Caco-2 (cell line): ENCODE data around the gene MYLK4. TPM values are rescaled to one million over a fixed set of nuclear protein-coding genes. Genes with fewer than 3 reads are reported as not detected.

Experiments used
- BruUV-seq: library from RNA; stranded (reverse); fragments of 400-500 nt; replicated peaks from 2 replicates; lab custom pipeline; 2021; lab: Mats Ljungman, UMichigan
- CTCF ChIA-PET: fragments of 300-600 bp; sonication (Branson Sonifier 250); formaldehyde crosslinking; loops from one replicate; lab custom pipeline; 2022; ENCODE audit warnings: antibody characterized with exemption; lab: Charles Lee
- POLR2A ChIA-PET: fragments of 300-600 bp; sonication (Branson Sonifier 250); formaldehyde crosslinking; loops from one replicate; lab custom pipeline; 2022; ENCODE audit warnings: antibody characterized with exemption; lab: Charles Lee
- DNase-seq, 2 experiments: peaks; one replicate each; pipeline versions ENCODE4 v3.0.0 to v3.0.0-alpha.2; 2020 to 2022
- H3K27me3 ChIP-seq: replicated peaks from 2 replicates; pipeline ENCODE4 v1.6.0; 2011; ENCODE audit warnings: low read length; ENCODE audit not compliant: control insufficient read depth, insufficient read depth
- H3K36me3 ChIP-seq: 2 replicates; pipeline ENCODE4 v1.5.1; 2011; ENCODE audit warnings: low read length; ENCODE audit not compliant: control insufficient read depth, insufficient read depth
- H3K4me1 ChIP-seq: fragments of 250-450 bp; sonication (Bioruptor Pico); 2 replicates; pipeline ENCODE4 v1.5.1; 2020; ENCODE audit warnings: mild to moderate bottlenecking
- H3K4me3 ChIP-seq: 2 replicates; pipeline ENCODE4 v1.5.1; 2011; ENCODE audit warnings: low read depth, mild to moderate bottlenecking, control low read depth, low read length
- H3K9me3 ChIP-seq: fragments of 250-450 bp; sonication (Bioruptor Pico); 2 replicates; pipeline ENCODE4 v1.5.1; 2020; ENCODE audit warnings: mild to moderate bottlenecking, moderate library complexity
- H3K27ac Mint-ChIP-seq: one replicate; pipeline ENCODE4 v1.8.0; 2022; ENCODE audit warnings: mixed read lengths; ENCODE audit not compliant: unreplicated experiment
- H3K27me3 Mint-ChIP-seq: one replicate; pipeline ENCODE4 v1.8.0; 2022; ENCODE audit warnings: mixed read lengths; ENCODE audit not compliant: insufficient read depth, unreplicated experiment
- H3K36me3 Mint-ChIP-seq: one replicate; pipeline ENCODE4 v1.8.0; 2022; ENCODE audit warnings: mild to moderate bottlenecking, mixed read lengths; ENCODE audit not compliant: insufficient read depth, unreplicated experiment
- H3K4me1 Mint-ChIP-seq: one replicate; pipeline ENCODE4 v1.8.0; 2022; ENCODE audit warnings: low read depth, mixed read lengths; ENCODE audit not compliant: unreplicated experiment
- H3K4me3 Mint-ChIP-seq: one replicate; pipeline ENCODE4 v1.8.0; 2022; ENCODE audit warnings: mild to moderate bottlenecking, moderate library complexity, mixed read lengths; ENCODE audit not compliant: unreplicated experiment
- H3K9me3 Mint-ChIP-seq: one replicate; pipeline ENCODE4 v1.8.0; 2022; ENCODE audit warnings: mixed read lengths; ENCODE audit not compliant: unreplicated experiment
- intact Hi-C: fragments of 100-400 bp; cut with micrococcal nuclease; formaldehyde crosslinking; loops from one replicate; pipeline ENCODE4 v1.10.0; 2022; ENCODE audit not compliant: unreplicated experiment
- total RNA-seq: library from RNA; stranded (reverse); gene quantifications from 2 replicates; pipeline ENCODE4 v1.2.3, GENCODE V29; 2022
- TF ChIP-seq, protein P1 (sequence below), 2 experiments: fragments of 200-600 bp in 1 of 2; IDR thresholded peaks; 1 replicate in 1 of 2; 2 replicates in 1 of 2; pipeline versions ENCODE4 v1.5.1 to v1.8.0; 2011 to 2022; ENCODE audit warnings: antibody characterized with exemption in 1 of 2, control low read depth in 1 of 2, inconsistent platforms in 1 of 2, low read depth in 1 of 2, low read length in 1 of 2, mild to moderate bottlenecking in 1 of 2, moderate library complexity in 1 of 2; ENCODE audit not compliant: insufficient read depth in 1 of 2, severe bottlenecking in 1 of 2, unreplicated experiment in 1 of 2

The MYLK4 gene
- total RNA-seq, 1 experiment from 2014 or later = 0.75 TPM

DNA sequence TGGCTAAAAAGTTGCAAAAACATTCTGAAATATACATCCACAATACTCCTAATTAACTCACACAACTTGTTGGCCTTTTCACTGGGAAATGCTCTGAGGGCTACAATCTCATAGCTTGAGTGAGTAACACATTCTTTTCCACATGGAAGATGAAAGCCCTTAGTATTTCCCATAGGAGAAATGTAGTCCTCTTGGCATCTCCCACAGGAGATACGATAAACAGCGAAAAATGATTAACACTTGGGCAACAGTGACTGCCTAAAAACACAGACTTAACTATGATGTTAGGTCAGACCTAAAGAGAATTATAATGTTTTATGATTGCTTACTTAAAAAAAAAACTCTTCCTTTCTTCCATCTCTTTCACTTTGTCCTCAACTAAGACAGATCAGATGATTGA lies 9.0 kb downstream of the MYLK4 start:
- ChIA-PET POLR2A (no interaction called here), CTCF (no interaction called here)
- no peaks in the 10 kb centered on the region for H3K9me3 Mint-ChIP-seq
- no TSS peak for BruUV-seq
- H3K27me3 Mint-ChIP-seq = no peaks in the 10 kb centered on the region
- no peak for DNase-seq
- Histone ChIP-seq H3K36me3 (no peaks in the 10 kb centered on the region), H3K4me1 (peaks cover 12% of the 10 kb centered on the region; the same call in 1 of the 2 replicates), H3K27me3 (no peaks in the 10 kb centered on the region), H3K9me3 (no peaks in the 10 kb centered on the region), H3K4me3 (no peak overlapping the region)
- no peak overlapping the region for H3K4me3 Mint-ChIP-seq
- H3K36me3 Mint-ChIP-seq = no peaks in the 10 kb centered on the region
- peaks cover 17% of the 10 kb centered on the region for H3K4me1 Mint-ChIP-seq
- H3K27ac Mint-ChIP-seq = no peak overlapping the region
- TF ChIP-seq, protein P1, sequence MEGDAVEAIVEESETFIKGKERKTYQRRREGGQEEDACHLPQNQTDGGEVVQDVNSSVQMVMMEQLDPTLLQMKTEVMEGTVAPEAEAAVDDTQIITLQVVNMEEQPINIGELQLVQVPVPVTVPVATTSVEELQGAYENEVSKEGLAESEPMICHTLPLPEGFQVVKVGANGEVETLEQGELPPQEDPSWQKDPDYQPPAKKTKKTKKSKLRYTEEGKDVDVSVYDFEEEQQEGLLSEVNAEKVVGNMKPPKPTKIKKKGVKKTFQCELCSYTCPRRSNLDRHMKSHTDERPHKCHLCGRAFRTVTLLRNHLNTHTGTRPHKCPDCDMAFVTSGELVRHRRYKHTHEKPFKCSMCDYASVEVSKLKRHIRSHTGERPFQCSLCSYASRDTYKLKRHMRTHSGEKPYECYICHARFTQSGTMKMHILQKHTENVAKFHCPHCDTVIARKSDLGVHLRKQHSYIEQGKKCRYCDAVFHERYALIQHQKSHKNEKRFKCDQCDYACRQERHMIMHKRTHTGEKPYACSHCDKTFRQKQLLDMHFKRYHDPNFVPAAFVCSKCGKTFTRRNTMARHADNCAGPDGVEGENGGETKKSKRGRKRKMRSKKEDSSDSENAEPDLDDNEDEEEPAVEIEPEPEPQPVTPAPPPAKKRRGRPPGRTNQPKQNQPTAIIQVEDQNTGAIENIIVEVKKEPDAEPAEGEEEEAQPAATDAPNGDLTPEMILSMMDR (IDR thresholded peaks at IDR 0.05; ENCODE audit: insufficient read depth in 1 of 2, low read depth in 1 of 2, low read length in 1 of 2, severe bottlenecking in 1 of 2, unreplicated experiment in 1 of 2) = no peak
- intact Hi-C loops = no loop called here

DNA sequence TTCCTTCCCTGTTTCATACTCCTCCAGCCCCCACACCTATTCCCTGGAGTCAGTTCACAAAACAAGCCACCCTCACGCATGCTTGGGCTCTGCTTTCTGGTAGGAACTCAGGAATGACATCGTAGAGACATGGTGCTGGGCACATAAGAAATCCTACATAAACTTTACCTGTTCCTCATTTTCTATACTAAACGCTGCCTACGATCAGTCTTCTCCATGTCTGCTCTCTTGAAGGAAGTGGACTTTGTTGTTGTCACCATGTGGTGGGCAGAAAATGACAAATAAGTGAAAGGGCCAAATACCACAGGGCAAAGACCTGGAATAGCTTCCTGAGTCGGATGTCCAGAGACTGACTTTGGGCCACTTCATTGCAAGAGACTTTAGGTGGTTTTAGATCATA lies 10.1 kb downstream of the MYLK4 start:
- H3K36me3 Mint-ChIP-seq = no peaks in the 10 kb centered on the region
- no peaks in the 10 kb centered on the region for H3K36me3 ChIP-seq
- H3K27me3 ChIP-seq = no peaks in the 10 kb centered on the region
- no TSS peak for BruUV-seq
- CTCF ChIA-PET = interaction anchor here (3.2 kb wide), 1 partner anchor 50 kb away, joined by 15 read pairs; no protein-coding TSS in a partner anchor
- peaks cover 12% of the 10 kb centered on the region; the same call in 1 of the 2 replicates for H3K4me1 ChIP-seq
- no peaks in the 10 kb centered on the region for H3K9me3 Mint-ChIP-seq
- TF ChIP-seq, protein P1 (IDR thresholded peaks at IDR 0.05; ENCODE audit: insufficient read depth in 1 of 2, low read depth in 1 of 2, low read length in 1 of 2, severe bottlenecking in 1 of 2, unreplicated experiment in 1 of 2) = no peak
- no peaks in the 10 kb centered on the region for H3K9me3 ChIP-seq
- intact Hi-C loops = no loop called here
- no peak for DNase-seq
- peaks cover 17% of the 10 kb centered on the region for H3K4me1 Mint-ChIP-seq
- H3K4me3 ChIP-seq = no peak overlapping the region
- H3K27ac Mint-ChIP-seq = no peak overlapping the region
- no peaks in the 10 kb centered on the region for H3K27me3 Mint-ChIP-seq
- POLR2A ChIA-PET = no interaction called here
- no peak overlapping the region for H3K4me3 Mint-ChIP-seq

DNA sequence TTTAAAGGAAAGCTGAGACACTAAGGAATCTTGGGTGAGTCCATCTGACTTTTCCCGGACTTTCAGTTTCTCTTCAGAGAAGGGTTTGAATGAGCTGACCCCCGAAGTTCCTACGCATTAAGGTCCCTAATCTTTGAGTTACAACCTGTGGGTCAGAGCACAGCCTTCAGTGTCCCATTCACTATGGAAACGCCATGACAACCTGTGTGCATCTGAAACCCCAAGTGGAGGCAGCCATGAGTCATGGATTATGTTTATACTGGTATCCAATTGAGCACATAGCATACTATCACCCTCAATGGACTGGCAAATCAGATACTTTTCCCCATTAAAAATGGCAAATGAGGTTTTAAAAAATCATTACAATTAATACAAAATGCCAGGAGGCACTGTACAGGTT lies 11.4 kb downstream of the MYLK4 start:
- no peak overlapping the region for H3K27ac Mint-ChIP-seq
- no peaks in the 10 kb centered on the region for H3K27me3 Mint-ChIP-seq
- Histone ChIP-seq H3K27me3 (no peaks in the 10 kb centered on the region), H3K9me3 (no peaks in the 10 kb centered on the region), H3K4me3 (no peak overlapping the region), H3K36me3 (no peaks in the 10 kb centered on the region), H3K4me1 (peaks cover 14% of the 10 kb centered on the region)
- no TSS peak for BruUV-seq
- intact Hi-C loops = loop anchor here (2.0 kb wide), 1 partner anchor 25 kb away; the partner anchor contains the start of gene WRNIP1
- DNase-seq = no peak
- no peaks in the 10 kb centered on the region for H3K9me3 Mint-ChIP-seq
- TF ChIP-seq, protein P1 (IDR thresholded peaks at IDR 0.05; ENCODE audit: insufficient read depth in 1 of 2, low read depth in 1 of 2, low read length in 1 of 2, severe bottlenecking in 1 of 2, unreplicated experiment in 1 of 2) = no peak
- no peak overlapping the region for H3K4me3 Mint-ChIP-seq
- ChIA-PET POLR2A (no interaction called here), CTCF (interaction anchor here (3.2 kb wide), 1 partner anchor 52 kb away, joined by 15 read pairs; no protein-coding TSS in a partner anchor)
- peaks cover 11% of the 10 kb centered on the region for H3K4me1 Mint-ChIP-seq
- H3K36me3 Mint-ChIP-seq = no peaks in the 10 kb centered on the region
